Ascending aorta (tissue), 2 donors: ENCODE measurements around the gene CACNG4. TPM values are rescaled to one million over a fixed set of nuclear protein-coding genes. Genes with fewer than 3 reads are reported as not detected.

Source experiments
- DNase-seq, 2 donors: peaks; one replicate each; pipeline ENCODE4 v3.0.0-alpha.2; 2019; ENCODE audit warnings: low spot score in 2 of 2
- H3K27ac ChIP-seq, 2 donors: fragments of 200-600 bp; sonication (generic); one replicate each; pipeline ENCODE4 v1.5.1; 2016 to 2017; ENCODE audit warnings: mild to moderate bottlenecking in 1 of 2
- H3K27me3 ChIP-seq: fragments of 200-600 bp; sonication (generic); one replicate; pipeline ENCODE4 v1.5.1; 2017
- H3K36me3 ChIP-seq, 2 donors: fragments of 200-600 bp; sonication (generic); one replicate each; pipeline ENCODE4 v1.5.1; 2016
- H3K4me1 ChIP-seq, 2 donors: fragments of 200-600 bp; sonication (generic); one replicate each; pipeline ENCODE4 v1.5.1; 2016 to 2017; ENCODE audit warnings: mild to moderate bottlenecking in 1 of 2
- H3K4me3 ChIP-seq, 2 donors: fragments of 200-600 bp; sonication (generic); one replicate each; pipeline ENCODE4 v1.5.1; 2016 to 2017; ENCODE audit warnings: mild to moderate bottlenecking in 1 of 2
- H3K9me3 ChIP-seq, 2 donors: fragments of 200-600 bp; sonication (generic); one replicate each; pipeline ENCODE4 v1.5.1; 2016
- intact Hi-C: fragments of 100-400 bp; cut with DNase I; formaldehyde crosslinking; loops from one replicate; pipeline ENCODE4 v1.15.1; 2023
- total RNA-seq: library from RNA; depleted of rRNA; stranded (reverse); fragments of >200 nt; gene quantifications from one replicate; pipeline ENCODE4 v1.1.0, GENCODE V29; 2016
- TF ChIP-seq, protein P1 (sequence below), 3 experiments: fragments of 200-600 bp in 2 of 3; fragments of 450-650 bp in 1 of 3; sonication (generic) in 2 of 3; IDR thresholded peaks; one replicate each; pipeline ENCODE4 v1.5.1; 2016 to 2019; ENCODE audit warnings: antibody characterized with exemption in 3 of 3, mild to moderate bottlenecking in 1 of 3, moderate library complexity in 1 of 3

CACNG4 gene
- total RNA-seq, 1 donor from 2014 or later, result not detected

- intact Hi-C loops, result no loop called here
- no peaks in the 10 kb centered on the region for H3K9me3 ChIP-seq
- H3K27me3 ChIP-seq, result no peaks in the 10 kb centered on the region
- H3K36me3 ChIP-seq, result no peaks in the 10 kb centered on the region
- TF ChIP-seq, protein P1, sequence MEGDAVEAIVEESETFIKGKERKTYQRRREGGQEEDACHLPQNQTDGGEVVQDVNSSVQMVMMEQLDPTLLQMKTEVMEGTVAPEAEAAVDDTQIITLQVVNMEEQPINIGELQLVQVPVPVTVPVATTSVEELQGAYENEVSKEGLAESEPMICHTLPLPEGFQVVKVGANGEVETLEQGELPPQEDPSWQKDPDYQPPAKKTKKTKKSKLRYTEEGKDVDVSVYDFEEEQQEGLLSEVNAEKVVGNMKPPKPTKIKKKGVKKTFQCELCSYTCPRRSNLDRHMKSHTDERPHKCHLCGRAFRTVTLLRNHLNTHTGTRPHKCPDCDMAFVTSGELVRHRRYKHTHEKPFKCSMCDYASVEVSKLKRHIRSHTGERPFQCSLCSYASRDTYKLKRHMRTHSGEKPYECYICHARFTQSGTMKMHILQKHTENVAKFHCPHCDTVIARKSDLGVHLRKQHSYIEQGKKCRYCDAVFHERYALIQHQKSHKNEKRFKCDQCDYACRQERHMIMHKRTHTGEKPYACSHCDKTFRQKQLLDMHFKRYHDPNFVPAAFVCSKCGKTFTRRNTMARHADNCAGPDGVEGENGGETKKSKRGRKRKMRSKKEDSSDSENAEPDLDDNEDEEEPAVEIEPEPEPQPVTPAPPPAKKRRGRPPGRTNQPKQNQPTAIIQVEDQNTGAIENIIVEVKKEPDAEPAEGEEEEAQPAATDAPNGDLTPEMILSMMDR (IDR thresholded peaks at IDR 0.05), result no peak
- no peak overlapping the region for H3K27ac ChIP-seq
- no peak overlapping the region for H3K4me3 ChIP-seq
- no peak for DNase-seq
- H3K4me1 ChIP-seq, result no peaks in the 10 kb centered on the region
These were observed 56.7 kb downstream of the CACNG4 start for GRCh38 chr17:67021196-67021595.

DNA sequence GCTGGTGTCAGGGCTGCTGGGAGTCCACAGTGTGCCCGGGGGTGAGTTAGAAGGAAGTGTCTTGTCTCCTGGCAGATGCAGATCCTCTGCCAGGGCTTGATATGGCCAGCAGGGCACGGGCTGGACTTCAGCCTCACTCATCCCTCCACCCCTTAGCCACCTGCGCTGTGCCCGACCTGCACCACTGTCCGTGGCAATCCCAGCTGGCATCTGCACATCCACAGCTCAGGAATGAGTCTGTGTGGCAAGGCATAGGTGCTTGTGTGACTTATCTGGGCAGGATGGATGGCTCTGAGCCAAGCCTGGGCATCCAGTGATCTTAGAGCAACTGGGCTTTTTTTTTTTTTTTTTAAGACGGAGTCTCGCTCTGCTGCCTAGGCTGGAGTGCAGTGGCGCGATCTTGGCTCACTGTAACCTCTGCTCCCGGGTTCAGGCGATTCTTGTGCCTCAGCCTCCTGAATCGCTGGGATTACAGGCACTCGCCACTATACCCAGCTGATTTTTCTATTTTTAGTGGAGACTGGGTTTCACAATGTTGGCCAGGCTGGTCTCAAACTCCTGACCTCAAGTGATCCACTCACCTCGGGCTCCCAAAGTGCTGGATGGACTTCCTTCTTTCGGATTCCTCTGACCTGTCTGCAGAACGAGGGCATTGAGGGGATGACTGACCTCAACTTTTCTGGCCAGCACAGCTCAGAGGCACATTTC lies 57.4 kb downstream of the CACNG4 start:
- H3K4me3 ChIP-seq, result no peak overlapping the region
- H3K27me3 ChIP-seq, result no peaks in the 10 kb centered on the region
- intact Hi-C loops, result no loop called here
- H3K36me3 ChIP-seq, result no peaks in the 10 kb centered on the region
- no peaks in the 10 kb centered on the region for H3K4me1 ChIP-seq
- TF ChIP-seq, protein P1 (IDR thresholded peaks at IDR 0.05), result no peak
- no peak overlapping the region for H3K27ac ChIP-seq
- no peak for DNase-seq
- no peaks in the 10 kb centered on the region for H3K9me3 ChIP-seq

- intact Hi-C loops, result no loop called here
- H3K27me3 ChIP-seq, result no peaks in the 10 kb centered on the region
- no peaks in the 10 kb centered on the region for H3K36me3 ChIP-seq
These were observed 57.9 kb downstream of the CACNG4 start for GRCh38 chr17:67022451-67022810.

DNA sequence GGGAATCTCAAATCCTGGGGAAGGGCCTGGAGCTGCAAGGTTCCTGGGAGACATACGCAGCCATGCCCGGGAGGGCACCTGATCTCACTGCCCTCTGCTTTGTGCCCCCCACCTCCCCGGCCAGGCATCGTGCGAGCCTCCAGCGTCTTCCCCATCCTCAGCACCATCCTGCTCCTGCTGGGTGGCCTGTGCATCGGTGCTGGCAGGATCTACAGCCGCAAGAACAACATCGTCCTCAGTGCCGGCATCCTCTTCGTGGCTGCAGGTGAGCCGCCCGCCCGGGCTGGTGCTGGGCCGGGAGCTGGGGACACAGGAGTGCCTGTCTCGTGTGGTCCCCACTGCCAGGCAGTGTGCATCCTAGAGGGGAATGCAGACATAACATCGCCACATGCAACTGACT lies 60.2 kb downstream of the CACNG4 start:
- TF ChIP-seq, protein P1 (IDR thresholded peaks at IDR 0.05), result no peak
- Histone ChIP-seq H3K4me1 (no peaks in the 10 kb centered on the region), H3K27ac (no peak overlapping the region), H3K4me3 (no peak overlapping the region), H3K27me3 (no peaks in the 10 kb centered on the region), H3K36me3 (no peaks in the 10 kb centered on the region), H3K9me3 (no peaks in the 10 kb centered on the region)
- no peak for DNase-seq
- intact Hi-C loops, result no loop called here

More at GRCh38 chr17:67022451-67022810, 57.9 kb downstream of the CACNG4 start:
- DNase-seq, result no peak
- H3K27ac ChIP-seq, result no peak overlapping the region
- no peaks in the 10 kb centered on the region for H3K9me3 ChIP-seq
- H3K4me1 ChIP-seq, result no peaks in the 10 kb centered on the region
- TF ChIP-seq, protein P1 (IDR thresholded peaks at IDR 0.05), result no peak
- H3K4me3 ChIP-seq, result no peak overlapping the region

DNA sequence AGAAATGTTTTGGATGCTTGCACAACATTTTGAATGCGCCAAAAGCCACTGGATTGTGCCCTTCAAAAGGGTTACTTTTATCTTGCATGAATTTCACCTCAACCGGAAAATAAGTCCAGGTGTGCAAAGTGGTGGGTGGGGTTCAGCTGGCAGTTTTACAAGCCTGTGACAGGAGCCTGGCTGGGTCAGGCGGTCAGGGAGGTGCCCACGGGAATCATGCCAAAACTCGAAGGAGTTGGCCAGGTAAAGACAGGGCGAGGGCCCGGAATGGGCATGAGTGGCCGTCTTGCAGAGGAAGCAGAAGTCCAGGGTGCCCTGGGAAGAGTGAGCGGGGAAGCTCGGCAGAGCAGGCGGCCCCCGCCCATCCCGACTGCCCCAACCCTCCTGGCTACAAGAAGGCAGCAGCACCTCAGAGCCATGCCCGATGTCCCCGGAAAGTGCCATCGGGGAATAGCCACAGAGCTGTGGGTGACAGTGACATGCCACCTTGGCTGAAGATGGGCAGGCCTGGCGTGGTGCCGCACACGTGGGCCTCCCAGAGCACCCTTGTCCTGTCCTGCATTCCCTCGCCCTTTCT lies 60.8 kb downstream of the CACNG4 start:
- H3K4me3 ChIP-seq, result no peak overlapping the region
- no peak for DNase-seq
- H3K27ac ChIP-seq, result no peak overlapping the region
- no peaks in the 10 kb centered on the region for H3K4me1 ChIP-seq
- no peaks in the 10 kb centered on the region for H3K9me3 ChIP-seq
- TF ChIP-seq, protein P1 (IDR thresholded peaks at IDR 0.05), result no peak
- H3K36me3 ChIP-seq, result no peaks in the 10 kb centered on the region
- intact Hi-C loops, result no loop called here
- no peaks in the 10 kb centered on the region for H3K27me3 ChIP-seq
